GM12801 (cell line): ENCODE results near the gene LPCAT4.

Experiments used
- TF ChIP-seq, protein P1 (sequence below): IDR thresholded peaks from one replicate; pipeline ENCODE4 v1.5.1; 2011; ENCODE audit warnings: control low read depth; ENCODE audit not compliant: insufficient read length; ENCODE audit errors: extremely low read depth

LPCAT4 gene

DNA sequence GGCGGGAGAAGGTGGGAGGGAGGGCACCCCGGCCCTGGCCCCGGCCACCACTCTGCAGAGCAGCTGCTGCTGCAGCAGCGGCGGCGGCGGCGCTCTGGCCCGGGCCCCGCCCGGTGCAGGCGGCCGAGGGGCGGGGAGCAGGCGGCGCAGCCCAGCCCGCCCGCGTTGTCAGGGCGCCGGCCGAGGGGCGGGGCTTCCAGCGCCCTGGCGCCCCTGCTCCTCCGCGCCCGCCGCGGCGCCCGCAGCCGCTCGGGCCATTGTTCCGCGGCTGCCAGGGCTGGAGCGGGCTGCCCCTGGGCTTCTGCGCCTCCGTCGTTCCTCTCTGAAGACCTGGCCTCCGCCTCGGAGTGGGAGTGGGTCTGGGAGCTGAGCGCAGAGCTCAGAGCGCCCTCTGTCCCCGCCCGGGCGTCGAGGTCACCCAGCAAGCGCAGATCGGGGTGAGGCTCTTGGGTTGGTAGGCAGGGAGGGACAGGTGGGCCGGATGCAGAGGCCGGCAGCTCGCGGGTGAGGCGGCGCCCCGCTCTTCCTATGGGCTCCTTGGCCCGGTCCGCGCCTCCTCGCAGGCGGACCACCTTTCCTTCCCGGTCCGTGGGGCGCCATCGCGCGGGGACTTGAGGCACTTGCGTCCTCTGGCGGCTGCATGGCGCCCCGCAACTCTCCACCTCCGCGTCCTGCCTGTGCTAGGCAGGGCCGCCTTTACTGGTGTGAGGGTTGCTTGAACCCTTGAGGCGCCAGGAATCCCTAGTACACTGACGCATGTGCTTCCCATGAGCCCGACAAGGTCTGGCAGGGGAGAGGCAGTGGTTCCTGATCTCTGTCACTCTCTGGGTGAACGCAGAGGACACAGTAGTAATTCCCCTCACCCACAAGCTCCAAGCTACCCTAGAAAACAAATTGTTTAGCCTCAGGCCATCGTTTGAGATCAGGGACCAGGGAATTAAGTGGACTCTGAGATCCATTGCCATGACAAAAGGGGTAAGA is at the start of gene LPCAT4:
TSS of gene LPCAT4 (minus strand) at position 96 of the 981 bp plus-strand sequence. CDS start 96 bp downstream, outside the sequence.
- TF ChIP-seq, protein P1, sequence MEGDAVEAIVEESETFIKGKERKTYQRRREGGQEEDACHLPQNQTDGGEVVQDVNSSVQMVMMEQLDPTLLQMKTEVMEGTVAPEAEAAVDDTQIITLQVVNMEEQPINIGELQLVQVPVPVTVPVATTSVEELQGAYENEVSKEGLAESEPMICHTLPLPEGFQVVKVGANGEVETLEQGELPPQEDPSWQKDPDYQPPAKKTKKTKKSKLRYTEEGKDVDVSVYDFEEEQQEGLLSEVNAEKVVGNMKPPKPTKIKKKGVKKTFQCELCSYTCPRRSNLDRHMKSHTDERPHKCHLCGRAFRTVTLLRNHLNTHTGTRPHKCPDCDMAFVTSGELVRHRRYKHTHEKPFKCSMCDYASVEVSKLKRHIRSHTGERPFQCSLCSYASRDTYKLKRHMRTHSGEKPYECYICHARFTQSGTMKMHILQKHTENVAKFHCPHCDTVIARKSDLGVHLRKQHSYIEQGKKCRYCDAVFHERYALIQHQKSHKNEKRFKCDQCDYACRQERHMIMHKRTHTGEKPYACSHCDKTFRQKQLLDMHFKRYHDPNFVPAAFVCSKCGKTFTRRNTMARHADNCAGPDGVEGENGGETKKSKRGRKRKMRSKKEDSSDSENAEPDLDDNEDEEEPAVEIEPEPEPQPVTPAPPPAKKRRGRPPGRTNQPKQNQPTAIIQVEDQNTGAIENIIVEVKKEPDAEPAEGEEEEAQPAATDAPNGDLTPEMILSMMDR: no peak

GRCh38 chr15:34376856-34377255 is 9.9 kb upstream of the LPCAT4 start:
- TF ChIP-seq, protein P1: no peak

- TF ChIP-seq, protein P1: no peak
Measured at GRCh38 chr15:34374816-34375215, 7.8 kb upstream of the LPCAT4 start.

DNA sequence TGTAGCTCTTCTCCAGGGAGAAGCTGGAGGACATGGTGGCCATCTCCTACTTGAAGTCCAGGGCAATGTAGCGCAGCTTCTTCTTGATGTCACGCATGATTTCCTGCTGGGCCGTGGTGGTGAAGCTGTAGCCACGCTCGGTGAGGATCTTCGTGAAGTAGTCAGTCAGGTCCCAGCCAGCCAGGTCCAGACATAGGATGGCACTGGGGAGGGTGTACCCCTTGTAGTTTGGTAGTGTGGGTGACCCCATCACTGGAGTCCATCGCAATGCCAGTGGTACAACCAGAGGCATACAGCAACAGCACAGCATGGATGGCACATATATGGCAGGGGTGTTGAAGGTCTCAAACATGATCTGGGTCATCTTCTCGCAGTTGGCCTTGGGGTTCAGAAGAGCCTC is 7.0 kb upstream of the LPCAT4 start:
- TF ChIP-seq, protein P1: no peak

- TF ChIP-seq, protein P1: no peak
Measured at GRCh38 chr15:34370643-34371042, 3.6 kb upstream of the LPCAT4 start.

- TF ChIP-seq, protein P1: no peak
Measured at GRCh38 chr15:34370129-34370528, 3.1 kb upstream of the LPCAT4 start.

- TF ChIP-seq, protein P1: no peak
Measured at GRCh38 chr15:34366271-34367065, 528 bp downstream of the LPCAT4 start.
